PC-9 (cell line): Measurements from ENCODE around the gene PALLD. TPM values are rescaled to one million over a fixed set of nuclear protein-coding genes. Genes with fewer than 3 reads are reported as not detected.

Source experiments
- BruUV-seq: library from RNA; stranded (reverse); fragments of 400-500 nt; replicated peaks from 2 replicates; lab custom pipeline; 2021; lab: Mats Ljungman, UMichigan
- CTCF ChIA-PET: fragments of 300-600 bp; sonication (Branson Sonifier 250); formaldehyde crosslinking; loops from one replicate; lab custom pipeline; 2022; ENCODE audit warnings: antibody characterized with exemption; lab: Charles Lee
- POLR2A ChIA-PET: fragments of 300-600 bp; sonication (Branson Sonifier 250); formaldehyde crosslinking; loops from one replicate; lab custom pipeline; 2022; ENCODE audit warnings: antibody characterized with exemption; ENCODE audit not compliant: unreplicated experiment; lab: Charles Lee
- DNase-seq, 2 experiments: peaks; one replicate each; pipeline versions ENCODE4 v3.0.0 to v3.0.0-alpha.2; 2015 to 2022; ENCODE audit warnings: mixed read lengths in 1 of 2
- H2AFZ ChIP-seq: fragments of 200-600 bp; sonication (generic); 2 replicates; pipeline ENCODE4 v1.8.1; 2017; ENCODE audit warnings: antibody characterized with exemption
- H3F3A ChIP-seq: fragments of 200-600 bp; sonication (generic); 2 replicates; pipeline ENCODE4 v1.8.1; 2017; ENCODE audit warnings: antibody characterized with exemption, mild to moderate bottlenecking, low read depth; ENCODE audit not compliant: insufficient read depth
- H3K27ac ChIP-seq: fragments of 200-600 bp; sonication (generic); 2 replicates; pipeline ENCODE4 v1.6.1; 2016; ENCODE audit warnings: mixed run types
- H3K27me3 ChIP-seq: fragments of 200-600 bp; sonication (generic); 2 replicates; pipeline ENCODE4 v1.6.1; 2016; ENCODE audit warnings: low read depth, mixed run types; ENCODE audit not compliant: insufficient read depth
- H3K36me3 ChIP-seq: fragments of 200-600 bp; sonication (generic); 2 replicates; pipeline ENCODE4 v1.6.1; 2016; ENCODE audit warnings: low read depth, mixed run types
- H3K4me1 ChIP-seq: fragments of 200-600 bp; sonication (generic); replicated peaks from 2 replicates; pipeline ENCODE4 v1.6.1; 2016; ENCODE audit warnings: mixed run types; ENCODE audit not compliant: insufficient read depth
- H3K4me2 ChIP-seq: fragments of 200-600 bp; sonication (generic); 2 replicates; pipeline ENCODE4 v1.6.1; 2017; ENCODE audit warnings: mixed run types
- H3K4me3 ChIP-seq: fragments of 200-600 bp; sonication (generic); 2 replicates; pipeline ENCODE4 v1.6.1; 2016; ENCODE audit warnings: mixed run types
- H3K79me2 ChIP-seq: fragments of 200-600 bp; sonication (generic); 2 replicates; pipeline ENCODE4 v1.6.1; 2017; ENCODE audit warnings: low read depth, mixed run types
- H3K9me2 ChIP-seq: fragments of 200-600 bp; sonication (generic); 2 replicates; pipeline ENCODE4 v1.8.1; 2017; ENCODE audit warnings: mild to moderate bottlenecking; ENCODE audit not compliant: insufficient read depth
- H3K9me3 ChIP-seq: fragments of 200-600 bp; sonication (generic); 2 replicates; pipeline ENCODE4 v1.8.1; 2016; ENCODE audit warnings: low read depth; ENCODE audit not compliant: insufficient read depth
- H4K20me1 ChIP-seq: fragments of 200-600 bp; sonication (generic); 2 replicates; pipeline ENCODE4 v1.8.1; 2017; ENCODE audit not compliant: insufficient read depth
- CTCF ChIP-seq: fragments of 200-600 bp; sonication (generic); conservative IDR thresholded peaks from 2 replicates; pipeline ENCODE4 v1.6.1; 2017; ENCODE audit warnings: mixed run types, antibody characterized with exemption, mild to moderate bottlenecking, moderate library complexity
- EZH2 ChIP-seq: fragments of 200-600 bp; sonication (generic); IDR thresholded peaks from 2 replicates; pipeline ENCODE4 v1.8.0; 2017; ENCODE audit warnings: antibody characterized with exemption, low read depth
- intact Hi-C: fragments of 100-400 bp; cut with micrococcal nuclease; formaldehyde crosslinking; loops from one replicate; pipeline ENCODE4 v1.10.0; 2022; ENCODE audit not compliant: unreplicated experiment
- total RNA-seq: library from RNA; stranded (reverse); gene quantifications from 2 replicates; pipeline ENCODE4 v1.2.3, GENCODE V29; 2021

PALLD gene
- total RNA-seq, 1 experiment from 2014 or later, result 156 TPM

GRCh38 chr4:168536448-168536847 is 39.6 kb downstream of the PALLD start:
- ChIA-PET CTCF (no interaction called here), POLR2A (no interaction called here)
- H3K9me2 ChIP-seq, result no peaks in the 10 kb centered on the region
- no peak overlapping the region for H3K27ac ChIP-seq
- no peaks in the 10 kb centered on the region for H3F3A ChIP-seq
- H3K36me3 ChIP-seq, result no peaks in the 10 kb centered on the region
- H3K79me2 ChIP-seq, result no peaks in the 10 kb centered on the region
- H3K27me3 ChIP-seq, result no peaks in the 10 kb centered on the region
- H3K9me3 ChIP-seq, result no peaks in the 10 kb centered on the region
- H3K4me1 ChIP-seq, result peaks cover 8% of the 10 kb centered on the region; the same call in 1 of the 2 replicates
- no peak overlapping the region for H2AFZ ChIP-seq
- no peak overlapping the region for H3K4me2 ChIP-seq
- H4K20me1 ChIP-seq, result no peaks in the 10 kb centered on the region
- intact Hi-C loops, result no loop called here
- no peak for TF ChIP-seq EZH2
- no peak for TF ChIP-seq CTCF
- DNase-seq, result no peak
- no TSS peak for BruUV-seq
- no peak overlapping the region for H3K4me3 ChIP-seq

DNA sequence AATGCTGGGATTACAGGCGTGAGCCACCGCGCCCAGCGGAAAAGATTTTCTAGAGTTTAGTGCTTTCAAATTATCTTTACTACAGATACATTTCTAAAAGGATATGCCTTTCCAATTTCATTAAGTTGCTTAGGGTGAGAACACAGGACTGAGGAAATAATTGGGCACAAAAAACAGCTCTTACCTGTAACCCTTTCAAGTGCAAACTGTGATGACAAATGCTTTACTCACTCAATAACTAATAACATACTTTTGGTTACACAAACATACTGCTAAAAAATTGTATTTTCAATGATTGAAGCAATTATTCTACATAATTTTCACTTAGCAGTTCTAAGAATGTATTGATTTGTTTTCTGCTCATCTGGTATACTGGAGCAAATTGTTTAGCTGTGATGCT is 40.2 kb downstream of the PALLD start:
- no TSS peak for BruUV-seq
- CTCF ChIA-PET, result no interaction called here
- H3K4me2 ChIP-seq, result no peak overlapping the region

GRCh38 chr4:168537571-168537970 is 40.7 kb downstream of the PALLD start:
- Histone ChIP-seq H3K27me3 (no peaks in the 10 kb centered on the region), H3K4me3 (no peak overlapping the region), H3K36me3 (no peaks in the 10 kb centered on the region), H3K9me3 (no peaks in the 10 kb centered on the region), H3K27ac (no peak overlapping the region), H3K4me1 (peaks cover 14% of the 10 kb centered on the region; the same call in 1 of the 2 replicates), H3K9me2 (no peaks in the 10 kb centered on the region), H3K4me2 (no peak overlapping the region), H4K20me1 (no peaks in the 10 kb centered on the region), H2AFZ (no peak overlapping the region), H3F3A (no peaks in the 10 kb centered on the region), H3K79me2 (no peaks in the 10 kb centered on the region)
- no TSS peak for BruUV-seq
- ChIA-PET POLR2A (no interaction called here), CTCF (no interaction called here)
- TF ChIP-seq EZH2, result no peak
- no peak for TF ChIP-seq CTCF
- intact Hi-C loops, result no loop called here
- no peak for DNase-seq

More for the DNA sequence above, 40.2 kb downstream of the PALLD start:
- POLR2A ChIA-PET, result no interaction called here
- H3K4me3 ChIP-seq, result no peak overlapping the region
- H3K27ac ChIP-seq, result no peak overlapping the region
- H2AFZ ChIP-seq, result no peak overlapping the region
- no peaks in the 10 kb centered on the region for H3K36me3 ChIP-seq
- H3K27me3 ChIP-seq, result no peaks in the 10 kb centered on the region
- H3K9me2 ChIP-seq, result no peaks in the 10 kb centered on the region
- H3K79me2 ChIP-seq, result no peaks in the 10 kb centered on the region
- H3F3A ChIP-seq, result no peaks in the 10 kb centered on the region
- no peaks in the 10 kb centered on the region for H4K20me1 ChIP-seq
- TF ChIP-seq EZH2 (no peak), CTCF (no peak)
- intact Hi-C loops, result no loop called here
- DNase-seq, result no peak
- H3K4me1 ChIP-seq, result peaks cover 14% of the 10 kb centered on the region; the same call in 1 of the 2 replicates
- no peaks in the 10 kb centered on the region for H3K9me3 ChIP-seq
